Pulmonary artery endothelial cell (primary cell): ENCODE results near the gene PRR19. TPM values are rescaled to one million over a fixed set of nuclear protein-coding genes. Genes with fewer than 3 reads are reported as not detected.
"Not testable (repeated sequence)": the region's sequence is repeated elsewhere in the genome, so short reads cannot be mapped to it uniquely, and the experiment has no call there.

Experiments
- DNase-seq: peaks from one replicate; pipeline ENCODE4 v3.0.0-alpha.2; 2011; ENCODE audit warnings: low read depth, low spot score
- total RNA-seq: library from RNA; depleted of rRNA; stranded (reverse); fragments of >200 nt; gene quantifications from 2 replicates; pipeline ENCODE4 v1.2.3, GENCODE V29; 2014

Gene PRR19, protein sequence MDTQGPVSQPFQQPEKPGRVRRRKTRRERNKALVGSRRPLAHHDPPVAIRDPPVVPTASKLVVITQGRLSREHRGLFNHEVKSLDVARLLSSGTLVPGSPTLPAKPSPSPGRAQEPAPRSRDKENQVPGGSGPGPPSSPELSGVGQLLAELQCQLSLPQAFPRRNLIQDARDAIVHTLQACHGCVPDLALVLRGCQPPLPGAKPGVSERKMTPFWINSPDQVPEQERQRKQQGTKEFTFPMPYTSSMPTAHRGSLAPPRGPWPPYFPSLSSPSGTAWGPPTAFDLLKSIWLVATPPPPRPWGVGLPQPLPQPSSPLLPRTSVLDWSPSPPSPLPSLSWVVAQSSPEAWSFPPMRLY
- total RNA-seq: 0.21 and 0.26 TPM in 2 replicates

DNA sequence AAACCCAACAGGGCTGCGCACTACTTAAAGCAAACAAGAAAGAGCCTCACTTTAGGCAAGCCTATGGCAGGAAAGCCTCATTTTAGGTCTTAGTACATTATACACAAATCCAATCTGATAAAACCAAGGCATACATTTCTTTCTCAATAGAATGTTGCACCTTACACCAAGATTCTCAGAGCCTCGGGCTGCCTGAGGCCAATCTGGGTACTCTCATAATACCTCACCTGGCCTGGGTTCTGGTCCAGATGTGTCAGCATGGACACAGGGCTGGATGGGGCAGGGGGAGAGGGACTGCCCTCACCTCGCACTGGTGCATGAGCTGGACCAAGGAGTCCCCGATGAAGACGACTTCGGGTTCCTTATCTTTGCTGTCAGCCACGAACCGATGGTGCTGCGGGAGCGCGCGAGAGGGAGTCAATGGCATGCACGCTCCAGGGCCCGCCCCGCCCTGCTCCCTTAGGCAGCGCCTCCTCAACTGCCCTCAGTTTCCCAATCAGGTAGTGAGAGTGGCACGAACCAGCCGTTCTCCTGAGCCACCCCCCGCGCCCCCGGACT, at the start of gene PRR19:
Gene PRR19 (plus strand): TSS at position 487 of the 558 bp plus-strand sequence. CDS start 7,453 bp downstream, outside the sequence.
- DNase-seq: no peak

DNA sequence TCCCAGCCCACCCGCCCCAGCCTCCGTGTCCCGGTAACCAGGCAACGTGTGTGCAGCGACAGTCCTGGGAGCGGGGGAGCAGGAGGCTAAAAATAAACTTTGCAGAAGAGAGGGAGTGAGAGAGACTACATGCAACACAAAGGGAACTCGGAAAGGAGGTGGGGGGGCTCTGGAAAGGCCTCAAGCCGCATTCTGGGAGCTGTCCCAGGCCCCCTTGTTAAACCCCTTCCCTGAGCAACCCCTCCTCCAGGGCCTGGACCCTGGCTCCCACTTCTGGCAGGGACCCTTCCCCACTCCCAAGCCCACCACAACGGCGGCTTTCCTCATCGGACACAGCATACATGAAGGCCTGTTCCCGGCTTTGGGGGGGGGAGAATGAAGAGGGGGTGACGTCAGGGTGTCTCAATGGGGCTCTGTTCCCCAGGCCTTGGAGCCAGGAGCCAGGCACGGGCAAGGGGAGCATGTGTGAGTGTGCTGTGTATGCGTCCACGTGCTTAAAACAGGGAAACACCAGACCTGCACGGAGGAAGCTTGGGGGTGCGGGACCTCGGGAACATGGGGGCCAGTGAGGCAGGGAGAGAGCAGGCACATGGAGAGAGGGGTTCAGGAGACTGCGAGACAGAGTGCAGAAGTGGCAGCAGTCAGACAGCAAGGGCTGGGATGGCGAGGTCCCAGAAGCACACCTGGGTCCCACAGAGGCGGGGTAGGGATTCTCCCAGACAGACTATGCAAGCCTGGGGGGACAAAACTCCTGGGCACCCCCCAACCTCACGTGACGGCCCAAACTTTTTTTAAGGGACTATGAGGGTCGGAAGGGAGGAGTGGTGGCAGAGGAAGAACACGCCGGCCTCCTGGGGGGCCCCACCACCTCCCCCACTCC, 49.3 kb upstream of the PRR19 start:
- DNase-seq: no peak

- DNase-seq: no peak
These were observed 48.5 kb upstream of the PRR19 start for GRCh38 chr19:42253245-42254088.

GRCh38 chr19:42254089-42254849, 47.7 kb upstream of the PRR19 start:
- no peak for DNase-seq

GRCh38 chr19:42254850-42255765, 46.8 kb upstream of the PRR19 start, which contains the start of gene ERF:
TSS of gene ERF (minus strand) at chr19:42255128. CDS start at chr19:42254999, 129 bp downstream.
- peak; percentile 57 for DNase-seq

DNA sequence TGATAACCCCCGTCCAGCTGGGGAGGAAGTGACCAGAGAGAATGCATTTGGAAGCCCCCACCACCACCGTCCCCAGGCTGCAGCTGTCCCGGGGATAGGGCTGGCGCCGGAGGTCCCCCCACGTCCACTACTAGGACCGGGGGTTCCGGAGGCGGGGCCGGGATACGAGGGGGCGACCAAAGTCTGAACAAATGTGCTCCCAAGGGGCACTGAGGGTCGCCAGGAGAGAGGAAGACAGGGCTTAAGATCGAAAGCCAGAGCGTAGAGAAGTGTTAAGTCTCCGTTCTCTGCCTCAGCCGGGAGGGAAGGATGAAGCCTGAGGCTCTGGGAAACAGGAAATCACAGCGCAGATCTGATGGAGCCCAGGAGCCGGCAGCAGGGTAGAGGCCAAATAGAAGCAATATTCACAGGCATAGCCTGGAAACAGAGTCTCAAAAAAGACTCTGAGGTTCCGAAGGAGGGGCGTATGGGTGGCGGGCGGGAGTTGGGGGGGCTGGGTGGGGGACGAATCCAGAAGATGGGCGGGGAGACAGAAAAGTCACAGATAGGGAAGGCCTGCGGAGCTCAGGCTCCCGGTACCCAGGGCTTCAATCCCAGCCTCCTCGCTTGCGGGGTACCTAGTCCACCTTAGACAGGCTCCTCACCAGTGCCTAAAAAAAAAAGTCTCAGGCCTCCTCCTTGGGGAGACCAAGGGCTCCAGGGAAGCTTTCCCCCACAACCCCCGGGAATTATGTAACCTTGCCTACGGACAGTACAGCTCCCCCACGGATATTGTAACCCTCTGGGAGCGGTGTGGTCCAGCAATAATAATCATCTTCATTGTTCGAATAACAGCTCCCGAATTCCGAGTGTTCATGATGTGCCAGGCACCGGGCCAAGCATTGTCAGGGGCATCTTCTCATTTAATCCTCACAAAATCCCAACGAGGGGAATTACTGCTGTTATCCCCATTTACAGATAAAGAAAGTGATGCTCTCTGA, 45.9 kb upstream of the PRR19 start:
- no peak for DNase-seq

GRCh38 chr19:42257842-42258241, 44.1 kb upstream of the PRR19 start:
- not testable (repeated sequence) for DNase-seq

DNA sequence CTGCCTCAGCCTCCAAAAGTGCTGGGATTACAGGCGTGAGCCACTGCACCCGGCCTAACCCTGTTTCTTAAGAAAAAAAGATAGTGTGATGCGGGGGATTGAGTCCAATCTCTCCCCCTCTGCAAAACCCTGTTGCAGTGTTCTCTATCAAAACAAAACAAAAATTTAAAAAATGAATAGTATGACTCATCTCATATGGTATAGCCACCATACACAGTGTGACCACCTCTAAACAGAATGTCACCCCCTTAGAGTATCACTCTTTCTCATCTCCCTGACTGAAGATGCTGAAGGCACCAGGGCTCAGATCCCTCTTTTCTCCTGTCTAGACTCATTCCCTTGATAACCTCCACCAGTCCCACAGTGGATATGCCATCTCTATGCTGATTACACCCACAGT, 40.2 kb upstream of the PRR19 start:
- no peak for DNase-seq

DNA sequence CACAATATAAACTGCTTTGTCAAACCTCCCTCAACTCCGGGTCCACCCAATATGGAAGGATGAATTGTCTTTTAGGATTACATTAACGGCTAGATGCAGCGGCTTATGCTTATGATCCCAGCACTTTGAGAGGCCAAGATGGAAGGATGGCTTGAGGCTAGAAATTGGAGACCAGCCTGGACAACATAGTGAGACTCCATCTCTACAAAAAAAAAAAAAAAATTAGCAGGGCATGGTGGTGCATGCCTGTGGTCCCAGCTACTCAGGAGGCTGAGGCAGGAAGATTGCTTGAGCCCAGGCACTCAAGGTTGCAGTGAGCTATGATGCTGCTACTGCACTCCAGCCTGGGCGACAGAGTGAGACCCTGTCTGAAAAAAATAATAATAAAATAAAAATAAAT, 35.8 kb upstream of the PRR19 start:
- not testable (repeated sequence) for DNase-seq

DNA sequence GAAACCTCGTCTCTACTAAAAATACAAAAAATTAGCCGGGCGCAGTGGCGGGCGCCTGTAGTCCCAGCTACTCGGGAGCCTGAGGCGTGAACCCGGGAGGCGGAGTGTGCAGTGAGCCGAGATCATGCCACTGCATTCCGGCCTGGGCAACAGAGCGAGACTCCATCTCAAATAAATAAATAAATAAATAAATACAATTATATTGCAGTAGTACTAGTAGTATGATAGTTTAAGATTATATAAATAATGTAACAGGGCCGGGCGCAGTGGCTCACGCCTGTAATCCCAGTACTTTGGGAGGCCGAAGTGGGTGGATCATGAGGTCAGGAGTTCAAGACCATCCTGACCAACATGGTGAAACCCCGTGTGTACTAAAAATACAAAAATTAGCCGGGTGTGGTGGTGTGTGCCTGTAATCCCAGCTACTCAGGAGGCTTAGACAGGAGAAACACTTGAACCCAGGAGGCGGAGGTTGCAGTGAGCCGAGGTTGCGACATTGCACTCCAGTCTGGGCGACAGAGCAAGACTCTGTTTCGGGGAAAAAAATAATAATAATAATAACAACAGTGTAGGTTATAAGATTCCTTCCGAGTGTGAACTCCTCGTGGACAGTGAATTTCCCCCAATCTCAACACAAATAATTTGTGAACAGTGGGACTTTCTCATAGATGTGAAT, 34.9 kb upstream of the PRR19 start:
- not testable (repeated sequence) for DNase-seq

DNA sequence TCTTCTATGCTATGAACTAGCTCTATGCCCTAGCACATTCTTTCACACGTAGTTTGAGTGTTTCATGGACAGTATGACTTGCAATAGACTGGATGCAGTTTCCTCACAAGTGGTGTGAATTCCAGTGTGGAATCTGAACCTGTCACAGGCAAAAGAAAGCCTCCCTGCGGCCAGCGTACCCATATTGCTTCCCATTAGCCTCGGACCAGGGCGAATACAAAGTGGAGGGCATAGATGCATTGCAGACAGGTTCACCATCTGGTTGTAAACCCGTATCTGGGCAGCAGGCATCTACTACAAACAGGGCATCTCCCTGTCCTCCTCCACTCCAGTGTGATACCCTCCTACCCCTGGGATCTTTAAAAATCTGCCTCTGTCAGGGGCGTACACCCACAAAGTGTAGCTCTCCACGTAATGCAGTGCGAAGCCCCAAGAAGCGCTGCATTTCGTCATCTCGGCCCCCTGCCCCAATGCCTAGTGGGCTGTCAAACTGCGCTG, 34.2 kb upstream of the PRR19 start:
- DNase-seq: no peak

GRCh38 chr19:42268142-42268703, 33.7 kb upstream of the PRR19 start:
- peak; percentile 99 for DNase-seq

DNA sequence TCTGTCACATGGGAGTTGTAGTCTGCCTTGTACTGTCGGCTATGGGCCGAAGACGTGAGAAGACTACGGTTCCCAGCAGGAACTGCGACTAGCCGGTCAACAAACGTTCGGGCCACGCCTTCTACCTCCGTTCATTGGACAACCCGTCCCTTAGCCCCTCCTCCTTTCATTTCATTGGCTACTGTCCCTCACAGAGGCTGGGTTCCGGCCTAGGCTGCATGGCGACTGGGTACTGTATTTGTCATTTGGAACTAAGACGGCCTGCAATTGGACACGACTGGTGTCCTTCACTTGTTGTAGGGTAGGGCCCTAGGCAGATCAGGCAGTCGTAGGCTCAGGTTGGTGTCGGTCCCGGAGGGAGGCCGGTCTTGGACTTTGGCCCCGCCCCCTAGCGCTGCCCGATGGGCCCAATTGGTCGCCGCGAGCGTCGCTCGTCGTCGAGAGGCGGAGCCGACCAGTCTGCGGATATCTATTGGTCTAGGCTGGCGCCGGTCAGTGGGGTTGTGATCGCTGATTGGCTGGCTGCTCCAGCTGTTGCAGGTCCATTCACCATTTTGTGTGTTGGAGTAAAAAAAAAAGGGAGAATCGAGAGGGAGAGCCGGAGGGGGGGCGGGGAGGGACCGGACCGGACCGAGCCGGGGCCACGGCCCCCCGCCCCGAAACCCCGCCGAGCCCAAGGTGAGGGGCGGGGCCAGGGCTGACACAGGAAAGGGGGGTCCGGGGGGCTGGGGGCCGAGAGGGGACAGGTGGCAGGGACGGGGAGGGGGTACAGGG, 33.0 kb upstream of the PRR19 start, which contains the start of gene CIC:
Gene CIC (plus strand): TSS at position 549 of the 774 bp plus-strand sequence. CDS start 2,532 bp downstream, outside the sequence.
- DNase-seq: peak; percentile 100

DNA sequence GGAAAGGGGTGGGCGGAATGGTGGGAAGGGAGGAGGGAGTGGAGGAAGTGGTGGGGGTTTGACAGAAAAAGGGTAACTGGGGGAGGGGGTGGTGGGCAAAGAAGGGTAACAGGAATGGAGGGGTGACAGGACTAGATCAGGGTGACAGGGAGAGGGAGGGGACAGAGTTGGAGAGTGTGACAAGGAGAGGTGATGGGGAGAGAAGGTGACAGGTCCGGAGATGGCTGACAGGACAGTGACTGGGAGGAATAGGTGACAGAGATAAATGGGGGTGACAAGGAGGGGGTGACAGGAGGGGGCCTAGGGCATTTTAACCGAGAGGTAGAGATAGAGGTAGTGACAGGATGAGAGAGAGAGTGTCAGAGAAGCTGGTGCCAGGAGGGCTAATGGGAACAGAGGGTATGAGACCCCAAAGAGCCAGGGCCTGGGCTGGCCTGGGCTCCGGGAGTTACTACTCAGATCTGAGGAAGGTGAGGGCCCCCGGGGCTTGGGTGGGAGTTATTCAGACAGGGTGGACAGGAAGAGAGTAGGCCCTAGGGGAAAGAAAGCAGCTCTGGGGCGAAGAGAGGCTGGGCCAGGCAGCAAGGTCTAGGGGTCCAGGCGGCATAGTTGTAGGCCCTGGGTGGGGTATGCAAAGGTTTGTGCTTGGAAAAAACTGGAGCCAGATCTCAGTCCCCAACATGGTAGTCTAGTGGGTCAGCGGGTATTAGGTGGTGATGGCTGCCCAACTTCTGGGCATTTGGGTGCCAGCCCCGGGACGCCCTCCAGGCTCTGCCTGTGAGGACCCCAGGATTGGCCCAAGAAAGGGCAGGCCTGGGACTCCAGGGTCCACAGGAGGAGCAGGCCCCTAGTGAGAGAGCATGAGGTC, 32.2 kb upstream of the PRR19 start:
- no peak for DNase-seq
